MG63 (cell line): ENCODE data around the gene TNP2. TPM values are rescaled to one million over a fixed set of nuclear protein-coding genes. Genes with fewer than 3 reads are reported as not detected.

Source experiments
- DNase-seq: peaks from one replicate; pipeline ENCODE4 v3.0.0-alpha.2; 2020
- H3K27me3 ChIP-seq: fragments of 250-450 bp; sonication (Bioruptor Pico); 2 replicates; pipeline ENCODE4 v1.5.1; 2020; ENCODE audit warnings: mild to moderate bottlenecking, moderate library complexity
- H3K36me3 ChIP-seq: fragments of 250-450 bp; sonication (Bioruptor Pico); 2 replicates; pipeline ENCODE4 v1.5.1; 2020; ENCODE audit warnings: mild to moderate bottlenecking, moderate library complexity
- H3K4me3 ChIP-seq: fragments of 250-450 bp; sonication (Bioruptor Pico); 2 replicates; pipeline ENCODE4 v1.5.1; 2020; ENCODE audit warnings: mild to moderate bottlenecking, moderate library complexity
- H3K9me3 ChIP-seq: fragments of 250-450 bp; sonication (Bioruptor Pico); 2 replicates; pipeline ENCODE4 v1.5.1; 2020; ENCODE audit warnings: mild to moderate bottlenecking, moderate library complexity
- total RNA-seq: library from RNA; depleted of rRNA; stranded (reverse); fragments of >200 nt; shearing (Covaris generic); gene quantifications from 2 replicates; pipeline ENCODE4 v1.2.3, GENCODE V29; 2014; ENCODE audit warnings: low replicate concordance; rRNA removed

The TNP2 gene
- total RNA-seq, result not detected in 2 replicates

- no peak within 1 kb of the TSS for H3K4me3 ChIP-seq
- no peaks in the 10 kb centered on the region for H3K36me3 ChIP-seq
- DNase-seq, result no peak
- no peaks in the 10 kb centered on the region for H3K9me3 ChIP-seq
- peaks cover 2% of the 10 kb centered on the region; the same call in 1 of the 2 replicates for H3K27me3 ChIP-seq
These were observed at the start of gene TNP2 for GRCh38 chr16:11268921-11269375. TSS of gene TNP2 (minus strand) at chr16:11269325. CDS start at chr16:11269262, 63 bp downstream.

- H3K27me3 ChIP-seq, result no peaks in the 10 kb centered on the region
- no peak for DNase-seq
- no peaks in the 10 kb centered on the region for H3K36me3 ChIP-seq
- H3K4me3 ChIP-seq, result no peak overlapping the region
- no peaks in the 10 kb centered on the region for H3K9me3 ChIP-seq
These were observed 49.7 kb upstream of the TNP2 start for GRCh38 chr16:11318817-11319216.

GRCh38 chr16:11316331-11317015 lies 47.3 kb upstream of the TNP2 start:
- Histone ChIP-seq H3K27me3 (no peaks in the 10 kb centered on the region), H3K4me3 (no peak overlapping the region), H3K9me3 (no peaks in the 10 kb centered on the region), H3K36me3 (no peaks in the 10 kb centered on the region)
- no peak for DNase-seq

GRCh38 chr16:11315510-11315909 lies 46.4 kb upstream of the TNP2 start:
- DNase-seq, result no peak
- Histone ChIP-seq H3K36me3 (no peaks in the 10 kb centered on the region), H3K9me3 (no peaks in the 10 kb centered on the region), H3K4me3 (no peak overlapping the region), H3K27me3 (no peaks in the 10 kb centered on the region)

GRCh38 chr16:11314309-11314894 lies 45.3 kb upstream of the TNP2 start:
- no peak for DNase-seq
- no peaks in the 10 kb centered on the region for H3K9me3 ChIP-seq
- no peak overlapping the region for H3K4me3 ChIP-seq
- H3K36me3 ChIP-seq, result no peaks in the 10 kb centered on the region
- H3K27me3 ChIP-seq, result no peaks in the 10 kb centered on the region

- no peak for DNase-seq
- Histone ChIP-seq H3K27me3 (no peaks in the 10 kb centered on the region), H3K9me3 (no peaks in the 10 kb centered on the region), H3K36me3 (no peaks in the 10 kb centered on the region), H3K4me3 (no peak overlapping the region)
These were observed 44.6 kb upstream of the TNP2 start for GRCh38 chr16:11313493-11314308.

GRCh38 chr16:11312718-11313492 lies 43.8 kb upstream of the TNP2 start:
- no peak overlapping the region for H3K4me3 ChIP-seq
- H3K9me3 ChIP-seq, result no peaks in the 10 kb centered on the region
- no peaks in the 10 kb centered on the region for H3K27me3 ChIP-seq
- no peaks in the 10 kb centered on the region for H3K36me3 ChIP-seq
- DNase-seq, result peak; percentile 54

GRCh38 chr16:11310997-11311561 lies 42.0 kb upstream of the TNP2 start:
- Histone ChIP-seq H3K36me3 (no peaks in the 10 kb centered on the region), H3K27me3 (no peaks in the 10 kb centered on the region), H3K4me3 (no peak overlapping the region), H3K9me3 (no peaks in the 10 kb centered on the region)
- DNase-seq, result no peak

- H3K4me3 ChIP-seq, result no peak overlapping the region
- no peak for DNase-seq
- H3K36me3 ChIP-seq, result no peaks in the 10 kb centered on the region
- H3K9me3 ChIP-seq, result no peaks in the 10 kb centered on the region
- no peaks in the 10 kb centered on the region for H3K27me3 ChIP-seq
These were observed 41.5 kb upstream of the TNP2 start for GRCh38 chr16:11310634-11310977.

- Histone ChIP-seq H3K4me3 (no peak overlapping the region), H3K27me3 (no peaks in the 10 kb centered on the region), H3K9me3 (no peaks in the 10 kb centered on the region), H3K36me3 (no peaks in the 10 kb centered on the region)
- DNase-seq, result no peak
These were observed 40.9 kb upstream of the TNP2 start for GRCh38 chr16:11309895-11310633.

GRCh38 chr16:11308493-11309283 lies 39.6 kb upstream of the TNP2 start:
- no peak overlapping the region for H3K4me3 ChIP-seq
- H3K9me3 ChIP-seq, result no peaks in the 10 kb centered on the region
- H3K27me3 ChIP-seq, result no peaks in the 10 kb centered on the region
- H3K36me3 ChIP-seq, result no peaks in the 10 kb centered on the region
- no peak for DNase-seq

- Histone ChIP-seq H3K9me3 (no peaks in the 10 kb centered on the region), H3K4me3 (no peak overlapping the region), H3K27me3 (no peaks in the 10 kb centered on the region), H3K36me3 (no peaks in the 10 kb centered on the region)
- DNase-seq, result no peak
These were observed 38.7 kb upstream of the TNP2 start for GRCh38 chr16:11307639-11308492.

GRCh38 chr16:11306997-11307638 lies 38.0 kb upstream of the TNP2 start:
- Histone ChIP-seq H3K4me3 (no peak overlapping the region), H3K9me3 (no peaks in the 10 kb centered on the region), H3K36me3 (no peaks in the 10 kb centered on the region), H3K27me3 (no peaks in the 10 kb centered on the region)
- DNase-seq, result no peak

- no peak for DNase-seq
- no peaks in the 10 kb centered on the region for H3K27me3 ChIP-seq
- no peak overlapping the region for H3K4me3 ChIP-seq
- H3K36me3 ChIP-seq, result no peaks in the 10 kb centered on the region
- no peaks in the 10 kb centered on the region for H3K9me3 ChIP-seq
These were observed 37.3 kb upstream of the TNP2 start for GRCh38 chr16:11306381-11306780.
